Stimulated activated naive CD8-positive, alpha-beta T cell treated with anti-CD3 and anti-CD28 coated beads, Interleukin-15, Interleukin-2, amounts not matched to agents 100 U/mL and 50 U/mL, for 24 hours (primary cell): Measurements from ENCODE around the gene PRXL2A.
"Not testable (repeated sequence)": the region's sequence is repeated elsewhere in the genome, so short reads cannot be mapped to it uniquely, and the experiment has no call there.

ENCODE experiments used
- ATAC-seq: fragments of 150-1000 bp; cut with Tn5 transposase; one replicate; pipeline ENCODE4 v1.10.0; 2021
- DNase-seq: peaks from one replicate; pipeline ENCODE4 v3.0.0; 2021

Gene PRXL2A

DNA sequence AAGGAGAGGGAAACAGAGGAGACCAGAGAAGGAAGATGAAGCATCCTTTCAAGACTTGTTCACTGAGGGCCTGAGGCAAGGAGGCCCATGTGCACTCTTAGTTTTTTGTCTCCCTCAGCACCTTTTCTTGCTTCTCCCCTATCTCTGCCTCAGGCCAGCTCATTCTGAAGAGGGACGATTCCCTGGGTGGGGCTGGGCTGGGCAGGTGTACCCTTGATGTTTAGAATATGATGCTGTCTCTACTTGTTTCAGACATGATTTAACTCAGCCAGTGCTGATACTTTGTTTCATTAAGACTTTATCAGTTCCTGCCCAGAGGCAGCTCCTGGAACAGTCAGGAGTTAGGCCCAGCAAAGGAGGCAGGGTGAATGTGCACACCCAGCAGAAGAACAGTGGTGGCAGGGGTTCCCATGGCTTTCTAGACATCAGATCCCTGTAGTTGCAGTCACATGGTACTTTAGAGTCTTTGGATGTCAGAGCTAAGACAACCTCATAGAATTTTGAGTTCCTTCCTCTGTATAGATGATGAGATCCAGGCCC lies 3.4 kb downstream of the PRXL2A start:
- ATAC-seq, result no peak
- DNase-seq, result no peak

GRCh38 chr10:80412486-80412885 lies 4.1 kb downstream of the PRXL2A start:
- no peak for ATAC-seq
- DNase-seq, result peak; percentile 33

GRCh38 chr10:80413271-80413996 lies 5.1 kb downstream of the PRXL2A start:
- peak; percentile 19 for ATAC-seq
- no peak for DNase-seq

DNA sequence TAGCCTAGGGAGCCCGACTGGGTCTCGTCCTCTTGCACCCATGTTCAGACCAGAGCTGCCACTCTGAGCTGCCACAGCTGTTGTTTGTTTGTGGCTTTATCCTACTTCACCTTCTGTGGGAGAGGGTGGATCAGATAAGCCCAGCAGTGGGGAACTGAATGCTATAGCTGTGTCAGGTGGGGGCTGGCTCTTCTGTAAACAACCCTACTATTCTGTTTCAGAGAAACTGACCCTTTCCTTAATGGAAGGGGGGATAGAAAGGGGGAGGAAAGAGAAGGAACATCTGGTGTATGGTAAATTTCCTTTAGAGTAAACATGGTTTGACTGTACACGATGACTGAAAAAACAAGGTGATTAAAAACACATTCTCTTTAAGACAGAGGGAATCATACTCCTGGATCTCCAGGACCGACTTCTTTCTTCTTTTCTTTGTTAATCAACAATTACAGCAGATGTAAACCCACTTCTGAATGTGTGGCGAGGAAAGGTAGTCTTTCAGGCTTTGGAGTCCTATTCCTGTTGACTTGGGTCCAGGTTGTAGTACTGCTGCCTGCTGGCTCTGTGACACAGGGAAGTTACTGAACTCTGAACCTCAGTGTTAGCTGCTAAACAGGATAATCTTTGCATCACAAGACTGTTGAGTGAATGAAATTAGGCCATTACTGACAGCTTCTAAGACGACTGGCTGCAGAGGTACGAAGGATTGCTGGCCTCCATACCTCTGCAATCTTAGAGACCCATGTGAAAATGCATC lies 6.0 kb downstream of the PRXL2A start:
- no peak for ATAC-seq
- DNase-seq, result no peak

DNA sequence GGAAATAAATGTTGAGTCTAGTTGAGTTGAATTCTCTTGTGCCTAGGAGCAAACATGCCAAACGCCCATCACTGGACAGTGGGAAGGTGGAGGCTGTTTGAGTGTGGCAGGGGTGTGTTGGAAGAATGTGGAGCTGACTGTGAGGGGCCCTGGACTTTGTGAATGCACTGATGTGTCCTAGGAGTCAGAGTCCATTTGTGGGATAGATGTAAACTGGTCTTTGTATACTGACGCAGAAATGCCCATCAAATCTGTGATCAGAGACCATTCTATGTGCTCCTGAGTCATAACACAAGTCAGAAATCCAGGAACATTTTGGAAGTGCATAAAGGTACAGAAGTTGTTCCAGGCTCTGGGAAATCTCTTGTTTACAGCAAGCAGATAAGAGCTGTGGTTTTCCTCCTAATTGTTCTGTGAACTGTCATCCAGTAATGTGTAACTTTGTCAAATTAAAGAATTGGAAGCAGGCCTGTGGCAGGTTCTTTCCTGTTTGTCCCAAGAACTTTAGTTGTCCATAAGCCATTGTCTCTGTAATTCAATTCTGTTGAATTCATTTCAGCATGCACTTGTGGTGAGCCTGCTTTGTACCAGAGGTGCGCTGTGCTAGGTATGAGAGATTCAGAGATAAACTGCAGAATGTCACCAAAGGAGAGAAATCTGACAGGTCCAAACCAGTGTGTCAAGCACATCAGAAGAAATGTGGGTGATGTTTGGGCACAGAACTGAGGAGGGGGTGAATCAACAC lies 7.6 kb downstream of the PRXL2A start:
- DNase-seq (no peak), ATAC-seq (no peak)

GRCh38 chr10:80416479-80417098 lies 8.2 kb downstream of the PRXL2A start:
- no peak for ATAC-seq
- no peak for DNase-seq

GRCh38 chr10:80417256-80417655 lies 8.9 kb downstream of the PRXL2A start:
- not testable (repeated sequence) for DNase-seq, ATAC-seq

GRCh38 chr10:80421050-80421706 lies 12.8 kb downstream of the PRXL2A start:
- ATAC-seq (no peak), DNase-seq (no peak)

- no peak for DNase-seq
- no peak for ATAC-seq
Measured at GRCh38 chr10:80421707-80422536, 13.6 kb downstream of the PRXL2A start.

DNA sequence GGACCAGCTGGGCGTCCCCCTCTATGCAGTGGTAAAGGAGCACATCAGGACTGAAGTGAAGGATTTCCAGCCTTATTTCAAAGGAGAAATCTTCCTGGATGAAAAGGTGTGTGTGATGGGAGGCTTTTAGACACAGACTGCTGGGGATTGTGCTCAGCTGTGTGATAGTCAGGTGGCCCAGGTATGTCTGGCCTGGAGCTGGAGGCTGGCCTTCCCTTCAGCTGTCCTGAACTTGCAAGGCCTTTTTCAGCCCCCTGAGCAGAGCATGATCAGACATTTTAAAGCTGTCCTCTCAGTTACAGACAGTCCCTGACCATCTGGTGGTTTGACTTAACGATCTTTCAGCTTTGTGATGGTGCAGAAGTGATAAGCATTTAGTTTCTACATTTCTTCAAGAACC lies 17.6 kb downstream of the PRXL2A start:
- ATAC-seq (no peak), DNase-seq (no peak)

GRCh38 chr10:80427541-80427940 lies 19.2 kb downstream of the PRXL2A start:
- no peak for ATAC-seq
- no peak for DNase-seq

DNA sequence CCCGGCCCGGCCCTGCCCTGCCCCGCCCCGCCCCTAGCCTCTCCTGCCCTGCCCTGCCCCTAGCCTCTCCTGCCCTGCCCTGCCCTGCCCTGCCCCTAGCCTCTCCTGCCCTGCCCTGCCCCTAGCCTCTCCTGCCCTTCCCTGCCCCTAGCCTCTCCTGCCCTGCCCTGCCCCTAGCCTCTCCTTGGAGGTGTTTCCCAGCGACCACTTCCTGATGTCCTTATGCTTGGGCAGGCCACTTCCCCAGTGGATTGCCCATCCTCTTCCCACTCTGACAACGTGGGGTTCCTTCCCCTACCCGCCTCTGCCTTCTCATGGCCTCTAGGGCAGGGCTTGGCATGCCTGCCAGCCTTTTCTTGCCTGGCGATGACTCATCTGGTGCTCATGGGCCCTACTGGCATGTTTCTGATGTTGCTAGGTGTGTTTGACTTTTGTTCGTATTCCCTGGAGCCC lies 21.2 kb downstream of the PRXL2A start:
- DNase-seq, result no peak
- no peak for ATAC-seq

DNA sequence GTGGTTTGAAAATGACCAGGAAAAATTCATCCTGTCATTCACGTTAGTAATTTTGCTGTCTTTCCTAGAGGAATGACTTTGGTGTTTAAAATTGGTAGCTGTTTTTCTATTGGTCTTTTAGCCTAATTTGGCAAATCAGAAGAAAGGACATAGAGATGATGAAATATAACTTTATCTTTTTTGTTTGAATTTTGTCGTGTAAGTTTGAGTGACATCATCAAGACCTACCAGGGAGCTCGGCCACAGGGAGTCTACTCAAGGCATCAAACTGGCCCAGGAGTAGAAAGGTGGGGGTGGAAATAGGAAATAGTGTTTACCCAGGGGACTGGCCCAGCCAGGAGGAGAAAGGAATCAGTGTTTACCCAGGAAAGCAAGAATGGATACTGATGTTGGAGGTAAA lies 24.8 kb downstream of the PRXL2A start:
- ATAC-seq (no peak), DNase-seq (no peak)

DNA sequence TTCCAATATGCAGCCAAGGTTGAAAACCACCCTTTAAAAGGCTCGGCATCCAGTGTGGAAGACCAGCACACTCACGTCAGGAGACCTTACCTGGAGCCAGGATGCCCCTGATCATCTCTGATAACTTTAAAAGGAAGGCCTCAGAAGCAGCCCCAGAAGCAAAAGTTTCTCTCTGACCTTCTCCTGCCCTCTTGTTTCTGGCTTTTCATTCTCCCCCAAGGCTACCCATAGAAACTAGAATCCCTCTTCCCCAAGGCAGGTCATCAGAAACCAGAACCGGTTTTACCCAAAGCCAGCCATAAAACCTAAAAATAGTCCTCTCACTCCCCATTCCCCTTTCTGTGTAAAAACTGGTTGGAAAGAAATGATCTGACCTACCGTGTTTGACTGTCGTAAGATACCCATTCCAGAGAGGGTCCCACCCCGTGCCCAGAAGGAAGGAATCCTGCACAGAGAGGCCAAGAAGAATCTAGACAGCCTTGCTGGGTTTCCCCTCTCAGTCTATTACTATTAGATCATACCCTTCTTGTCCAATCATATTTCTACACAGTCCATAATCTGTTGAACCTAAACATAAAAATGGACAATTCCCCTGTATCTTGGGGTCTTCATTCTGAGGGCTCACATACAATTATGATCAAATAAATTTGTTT lies 28.2 kb downstream of the PRXL2A start:
- ATAC-seq (no peak), DNase-seq (no peak)

DNA sequence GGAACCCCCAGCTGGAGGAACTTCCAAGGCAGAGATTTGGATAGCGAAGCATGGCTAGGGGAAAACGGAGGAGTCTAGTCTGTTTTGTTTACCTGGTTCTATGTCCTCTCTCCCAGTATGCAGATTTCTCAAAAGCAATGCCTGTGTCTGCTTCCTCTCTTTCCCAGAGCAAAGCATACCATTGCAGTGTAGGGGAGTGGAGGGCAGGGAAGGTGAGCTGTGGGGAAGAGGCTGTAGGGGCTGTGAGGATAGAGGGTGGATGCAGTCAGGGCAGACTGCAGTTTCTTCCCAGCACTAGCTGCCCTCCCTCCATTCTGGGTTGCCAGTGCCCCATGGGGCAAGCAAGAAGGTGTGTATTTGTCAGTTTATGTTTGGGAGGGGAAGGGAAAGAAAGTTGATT lies 28.9 kb downstream of the PRXL2A start:
- ATAC-seq (no peak), DNase-seq (no peak)

- no peak for DNase-seq
- no peak for ATAC-seq
Measured at GRCh38 chr10:80441831-80442230, 33.5 kb downstream of the PRXL2A start.

GRCh38 chr10:80442879-80443278 lies 34.5 kb downstream of the PRXL2A start:
- ATAC-seq, result no peak

DNA sequence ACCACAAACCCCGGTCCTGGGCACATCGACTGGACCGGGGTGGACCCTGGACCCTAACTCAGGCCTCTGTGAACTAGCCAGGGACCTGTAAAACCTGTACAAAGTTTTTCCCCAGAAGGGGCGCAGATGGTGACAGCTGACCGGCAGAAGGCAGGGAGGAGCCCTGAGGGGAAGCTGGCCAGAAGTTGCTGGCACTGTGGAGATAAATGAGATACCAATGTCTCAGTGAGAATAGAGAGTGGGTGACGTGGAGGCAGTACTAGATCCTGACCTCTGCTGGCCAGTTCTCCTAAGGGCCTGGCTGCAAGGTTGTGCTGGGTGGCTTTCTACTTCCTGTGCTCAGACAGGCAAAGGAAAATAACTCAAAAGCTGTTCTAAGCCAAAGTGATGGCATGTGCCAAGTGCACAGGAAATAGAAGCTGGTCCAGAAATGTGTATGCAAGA lies 35.2 kb downstream of the PRXL2A start:
- ATAC-seq (peak; percentile 38), DNase-seq (no peak)

More at GRCh38 chr10:80442879-80443278, 34.5 kb downstream of the PRXL2A start:
- no peak for DNase-seq

GRCh38 chr10:80444124-80444523 lies 35.8 kb downstream of the PRXL2A start:
- DNase-seq (no peak), ATAC-seq (peak; percentile 24)
